ENCODE measurements around the gene ARHGAP42.

Gene ARHGAP42

DNA sequence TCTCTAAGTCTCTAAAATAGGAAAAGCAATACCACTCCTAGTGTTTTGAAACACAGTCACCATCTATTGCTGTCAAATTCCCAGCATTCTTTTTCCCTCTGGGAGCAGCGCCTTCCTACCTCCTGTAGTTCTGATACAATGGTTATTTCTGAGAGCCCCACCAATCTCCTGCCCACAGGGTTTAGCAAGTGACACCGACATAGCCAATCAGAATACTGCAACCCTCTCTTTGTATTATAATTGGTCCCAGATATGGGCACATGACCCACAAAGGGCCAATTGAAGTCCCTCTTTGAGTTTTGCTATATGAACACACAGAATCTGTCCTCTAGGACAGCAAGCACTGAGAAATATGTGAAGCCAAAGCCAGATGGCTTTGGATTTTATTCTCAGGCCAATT is 16.9 kb upstream of the ARHGAP42 start:
- no peak overlapping the region for H3K4me3 ChIP-seq (ENCODE audit: control insufficient read depth, low read depth, low read length)
- DNase-seq (ENCODE audit: low read depth) = no peak
- TF ChIP-seq, protein P1, sequence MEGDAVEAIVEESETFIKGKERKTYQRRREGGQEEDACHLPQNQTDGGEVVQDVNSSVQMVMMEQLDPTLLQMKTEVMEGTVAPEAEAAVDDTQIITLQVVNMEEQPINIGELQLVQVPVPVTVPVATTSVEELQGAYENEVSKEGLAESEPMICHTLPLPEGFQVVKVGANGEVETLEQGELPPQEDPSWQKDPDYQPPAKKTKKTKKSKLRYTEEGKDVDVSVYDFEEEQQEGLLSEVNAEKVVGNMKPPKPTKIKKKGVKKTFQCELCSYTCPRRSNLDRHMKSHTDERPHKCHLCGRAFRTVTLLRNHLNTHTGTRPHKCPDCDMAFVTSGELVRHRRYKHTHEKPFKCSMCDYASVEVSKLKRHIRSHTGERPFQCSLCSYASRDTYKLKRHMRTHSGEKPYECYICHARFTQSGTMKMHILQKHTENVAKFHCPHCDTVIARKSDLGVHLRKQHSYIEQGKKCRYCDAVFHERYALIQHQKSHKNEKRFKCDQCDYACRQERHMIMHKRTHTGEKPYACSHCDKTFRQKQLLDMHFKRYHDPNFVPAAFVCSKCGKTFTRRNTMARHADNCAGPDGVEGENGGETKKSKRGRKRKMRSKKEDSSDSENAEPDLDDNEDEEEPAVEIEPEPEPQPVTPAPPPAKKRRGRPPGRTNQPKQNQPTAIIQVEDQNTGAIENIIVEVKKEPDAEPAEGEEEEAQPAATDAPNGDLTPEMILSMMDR (IDR thresholded peaks at IDR 0.05; ENCODE audit: control insufficient read depth, insufficient read depth, low read depth, low read length, missing control alignments) = no peak

DNA sequence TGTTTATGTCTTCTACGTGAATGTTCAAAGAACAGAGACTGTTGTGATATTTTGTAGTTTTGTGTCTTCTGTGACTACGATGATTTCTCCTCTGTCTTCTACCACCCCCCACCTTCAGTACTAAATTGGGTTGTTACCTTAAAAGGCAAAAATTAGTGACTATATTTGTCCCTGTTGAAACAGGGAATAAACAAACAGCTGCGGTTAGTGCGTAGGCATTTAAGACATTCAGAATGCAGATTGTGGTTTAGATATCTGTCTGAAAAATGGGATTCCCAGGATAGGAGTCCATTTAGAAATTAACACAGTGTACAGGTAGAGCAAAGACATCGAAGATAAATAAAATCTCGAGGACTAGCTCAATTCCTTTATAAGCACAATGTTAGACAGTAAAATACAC is 15.6 kb upstream of the ARHGAP42 start:
- DNase-seq (ENCODE audit: low read depth) = no peak
- TF ChIP-seq, protein P1 (IDR thresholded peaks at IDR 0.05; ENCODE audit: control insufficient read depth, insufficient read depth, low read depth, low read length, missing control alignments) = no peak
- no peak overlapping the region for H3K4me3 ChIP-seq (ENCODE audit: control insufficient read depth, low read depth, low read length)

DNA sequence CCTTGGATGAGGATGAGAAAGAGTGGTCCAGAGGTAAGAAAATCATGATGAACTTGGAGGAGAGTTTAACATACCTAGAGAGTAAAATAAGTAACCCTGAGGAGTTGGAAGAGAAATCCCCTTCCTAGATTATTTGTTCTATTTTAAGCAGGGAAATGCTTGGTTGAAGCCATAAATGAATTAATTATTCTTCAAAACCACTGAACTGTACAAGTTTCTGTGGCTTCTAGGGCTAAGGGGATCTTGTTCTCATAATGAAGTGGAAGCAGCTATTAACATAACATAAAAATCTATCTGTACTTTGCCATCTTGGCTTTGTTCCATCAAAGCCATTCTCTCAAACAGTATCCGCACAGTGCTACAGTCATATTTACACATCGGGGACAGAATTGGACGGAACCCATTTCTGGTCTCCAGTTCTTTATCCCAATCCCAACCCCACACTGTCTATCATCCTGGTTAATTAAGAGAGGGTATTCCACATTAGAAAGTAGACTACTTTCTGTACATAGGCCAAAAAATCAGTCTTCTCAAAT is 14.5 kb upstream of the ARHGAP42 start:
- no peak for DNase-seq (ENCODE audit: low read depth)
- TF ChIP-seq, protein P1 (IDR thresholded peaks at IDR 0.05; ENCODE audit: control insufficient read depth, insufficient read depth, low read depth, low read length, missing control alignments) = no peak
- H3K4me3 ChIP-seq (ENCODE audit: control insufficient read depth, low read depth, low read length) = no peak overlapping the region

DNA sequence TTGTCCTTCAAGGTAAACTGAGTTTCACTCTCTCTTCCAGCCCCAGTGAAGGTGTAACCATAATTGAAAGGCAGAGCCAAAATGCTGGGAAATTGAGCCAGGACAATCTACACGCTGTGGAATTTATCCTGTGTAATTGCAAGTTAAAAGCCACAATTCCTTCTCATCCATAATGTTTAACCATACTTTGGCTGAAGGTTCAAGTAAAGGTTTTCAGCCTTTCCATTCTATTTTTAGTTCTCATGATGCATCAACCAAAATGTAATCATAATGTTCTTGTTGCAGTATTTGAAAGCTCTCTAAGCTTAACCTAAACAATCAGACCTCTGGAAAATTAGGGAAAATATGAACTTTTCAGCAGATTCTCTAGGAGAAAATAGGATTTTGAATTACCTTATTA is 14.0 kb upstream of the ARHGAP42 start:
- no peak overlapping the region for H3K4me3 ChIP-seq (ENCODE audit: control insufficient read depth, low read depth, low read length)
- no peak for DNase-seq (ENCODE audit: low read depth)
- TF ChIP-seq, protein P1 (IDR thresholded peaks at IDR 0.05; ENCODE audit: control insufficient read depth, insufficient read depth, low read depth, low read length, missing control alignments) = no peak

DNA sequence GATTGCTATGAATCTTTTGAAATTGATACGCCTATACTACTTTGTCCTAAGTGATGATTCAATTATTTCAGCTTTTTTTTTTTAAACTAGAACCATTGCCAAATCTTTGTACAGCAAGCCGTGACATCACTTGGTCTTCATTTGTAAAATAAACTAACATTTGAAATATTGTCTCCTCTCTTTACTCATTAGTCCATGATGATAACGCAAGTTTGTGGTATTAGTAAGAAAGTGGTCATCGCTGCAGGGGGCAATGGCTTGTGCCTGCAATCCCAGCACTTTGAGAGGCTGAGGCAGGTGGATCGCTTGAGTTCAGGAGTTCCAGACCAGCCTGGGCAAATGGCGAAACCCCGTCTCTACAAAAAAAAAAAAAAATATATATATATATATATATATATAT is 12.9 kb upstream of the ARHGAP42 start:
- TF ChIP-seq, protein P1 (IDR thresholded peaks at IDR 0.05; ENCODE audit: control insufficient read depth, insufficient read depth, low read depth, low read length, missing control alignments) = no peak
- no peak for DNase-seq (ENCODE audit: low read depth)
- H3K4me3 ChIP-seq (ENCODE audit: control insufficient read depth, low read depth, low read length) = no peak overlapping the region

DNA sequence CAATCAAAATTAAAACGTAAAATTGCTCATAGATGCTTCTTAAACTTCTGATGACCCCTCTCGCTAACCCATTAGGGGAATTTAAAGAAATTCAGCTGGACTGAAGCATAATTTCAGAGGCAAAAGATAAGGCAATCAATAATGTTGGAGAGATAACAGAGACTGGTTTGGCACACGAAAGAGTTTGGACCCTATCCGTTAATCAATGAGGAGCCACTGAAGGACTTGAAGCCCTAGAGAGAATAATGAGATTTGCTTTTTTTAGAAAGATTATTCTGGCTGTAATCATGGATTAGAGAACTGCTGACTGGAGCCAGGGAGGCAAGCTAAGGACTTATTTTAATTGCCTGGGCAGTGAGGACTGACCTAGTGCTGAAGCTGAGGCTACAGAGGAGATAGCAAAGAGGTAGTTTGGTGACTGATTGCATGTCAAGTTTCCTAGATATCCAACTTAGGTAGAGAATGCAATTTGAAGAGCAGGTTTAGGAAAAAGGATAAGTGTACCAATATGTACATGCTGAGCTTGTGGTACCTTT is 11.9 kb upstream of the ARHGAP42 start:
- no peak overlapping the region for H3K4me3 ChIP-seq (ENCODE audit: control insufficient read depth, low read depth, low read length)
- TF ChIP-seq, protein P1 (IDR thresholded peaks at IDR 0.05; ENCODE audit: control insufficient read depth, insufficient read depth, low read depth, low read length, missing control alignments) = no peak
- no peak for DNase-seq (ENCODE audit: low read depth)
